ENCODE data around the gene WRNIP1. TPM values are rescaled to one million over a fixed set of nuclear protein-coding genes. Genes with fewer than 3 reads are reported as not detected.

WRNIP1 gene
- 45.9 TPM for polyA plus RNA-seq (ENCODE audit: insufficient read length)

DNA sequence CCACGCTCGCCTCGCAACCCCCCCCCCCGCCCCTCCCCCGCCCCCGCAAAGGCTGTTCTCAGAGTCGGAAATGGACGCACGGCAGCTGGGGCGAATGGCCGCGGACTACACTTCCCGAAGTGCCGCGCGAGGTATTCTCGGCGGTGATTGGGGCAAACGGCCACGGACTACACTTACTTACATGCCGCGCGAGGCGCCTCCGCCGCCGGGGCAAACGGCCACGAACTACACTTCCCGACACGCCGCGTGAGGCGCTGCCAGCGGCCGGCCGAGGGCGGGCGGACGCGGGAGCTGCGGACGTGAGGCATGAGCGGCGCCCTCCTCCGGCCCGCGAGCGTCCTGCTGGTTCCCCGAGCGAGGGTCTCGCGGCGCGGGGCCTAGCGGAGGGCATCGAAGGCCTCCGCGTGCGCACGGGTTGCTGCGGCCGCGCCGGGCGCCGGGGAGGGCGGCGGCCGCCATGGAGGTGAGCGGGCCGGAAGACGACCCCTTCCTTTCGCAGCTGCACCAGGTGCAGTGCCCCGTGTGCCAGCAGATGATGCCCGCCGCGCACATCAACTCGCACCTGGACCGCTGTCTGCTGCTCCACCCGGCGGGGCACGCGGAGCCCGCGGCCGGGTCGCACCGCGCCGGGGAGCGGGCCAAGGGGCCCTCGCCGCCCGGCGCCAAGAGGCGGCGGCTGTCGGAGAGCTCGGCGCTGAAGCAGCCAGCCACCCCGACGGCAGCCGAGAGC, at the start of gene WRNIP1:
Gene WRNIP1, plus strand, starts transcription at position 228 of the 730 bp plus-strand sequence. Its CDS starts 230 bp downstream, at position 458.
- peak; percentile 99 for DNase-seq (ENCODE audit: low read depth)

DNA sequence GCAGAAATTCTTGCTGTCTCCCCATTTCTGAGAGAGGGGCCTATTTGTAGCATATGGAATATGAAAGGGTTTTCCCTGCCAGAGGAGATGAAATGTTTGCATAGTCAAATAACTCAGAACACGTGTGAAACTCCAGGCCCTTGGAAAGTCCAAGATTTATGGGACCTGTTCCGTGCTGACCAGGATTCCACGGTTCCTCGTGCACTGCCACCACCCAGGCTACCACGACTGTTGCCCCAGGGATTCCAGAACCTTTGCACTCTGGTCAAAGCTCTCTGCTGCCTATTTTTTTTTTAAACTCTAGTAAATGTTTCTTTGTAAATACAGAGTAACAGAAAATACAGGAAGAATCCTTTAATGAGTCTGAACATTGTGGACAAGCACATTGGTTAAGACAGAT, 49.5 kb upstream of the WRNIP1 start:
- DNase-seq (ENCODE audit: low read depth) = no peak

DNA sequence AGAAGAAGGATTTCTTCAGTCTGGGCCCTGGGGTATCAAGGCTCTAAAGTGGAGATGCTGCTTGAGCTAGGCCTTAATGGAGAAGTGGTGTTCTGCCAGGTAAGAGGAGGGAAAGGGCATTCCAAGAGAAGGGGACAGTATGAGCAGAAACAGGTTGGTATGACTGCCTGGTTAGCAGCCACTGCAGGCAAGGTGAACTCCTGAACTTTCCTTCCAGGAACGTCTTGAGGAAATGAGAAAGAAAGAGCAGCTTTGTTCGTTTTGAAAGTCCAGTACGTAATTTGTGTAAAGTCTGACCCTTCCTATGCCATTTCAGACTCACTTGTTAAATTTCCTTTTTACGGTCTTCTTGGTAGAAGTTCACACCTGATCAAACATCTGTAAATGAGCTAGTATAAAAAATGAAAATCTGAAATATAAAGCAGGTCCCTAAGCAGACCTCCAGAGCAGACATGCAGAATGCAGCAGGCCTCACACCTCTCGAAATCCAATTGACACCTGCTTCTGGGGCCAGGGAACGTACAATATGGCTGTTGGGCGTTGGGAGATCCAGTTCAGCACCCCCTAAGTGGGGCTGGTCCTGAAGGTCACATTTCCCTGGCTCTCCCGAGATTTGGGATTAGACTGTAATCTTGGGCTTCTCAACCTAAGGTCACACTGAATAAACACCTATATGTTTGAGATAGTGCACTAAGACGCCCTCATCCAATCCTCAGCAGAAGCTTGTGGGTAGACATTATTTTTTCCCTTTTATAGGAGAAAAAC, 48.1 kb upstream of the WRNIP1 start:
- no peak for DNase-seq (ENCODE audit: low read depth)

DNA sequence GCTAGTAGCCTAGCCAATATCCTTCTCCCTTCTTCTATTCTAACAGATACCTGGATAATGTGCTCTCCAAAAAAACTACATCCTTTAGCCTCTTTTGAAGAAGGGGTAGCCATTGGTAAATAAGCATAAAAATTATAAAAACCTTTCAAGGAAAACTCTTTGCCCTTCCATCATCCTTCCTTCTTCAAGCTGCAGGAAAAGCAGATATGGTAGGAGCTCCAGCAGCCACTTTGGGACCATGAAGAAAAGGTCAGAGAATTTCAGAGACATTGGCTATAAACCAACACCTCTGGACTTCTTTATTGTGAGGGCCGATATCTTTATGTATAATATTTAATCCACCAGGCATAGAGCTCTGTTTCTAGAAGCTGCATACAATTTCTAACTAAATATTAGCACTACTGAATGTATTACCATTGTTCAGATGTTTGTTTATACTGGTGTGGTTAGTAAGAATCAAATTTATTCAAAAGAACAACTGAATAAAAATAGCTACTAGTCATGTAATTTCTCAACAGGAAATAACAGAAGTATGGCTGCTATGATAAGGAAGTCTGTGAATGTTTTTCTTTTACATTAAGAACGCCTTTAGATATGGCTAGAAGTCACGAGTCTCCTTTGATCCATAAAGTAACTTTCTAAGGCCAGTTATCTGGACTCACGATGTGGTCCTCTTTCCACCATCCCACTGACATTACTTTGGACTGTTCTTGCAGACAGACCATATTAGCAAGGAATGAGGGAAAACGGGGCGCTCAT, 46.7 kb upstream of the WRNIP1 start:
- no peak for DNase-seq (ENCODE audit: low read depth)

DNA sequence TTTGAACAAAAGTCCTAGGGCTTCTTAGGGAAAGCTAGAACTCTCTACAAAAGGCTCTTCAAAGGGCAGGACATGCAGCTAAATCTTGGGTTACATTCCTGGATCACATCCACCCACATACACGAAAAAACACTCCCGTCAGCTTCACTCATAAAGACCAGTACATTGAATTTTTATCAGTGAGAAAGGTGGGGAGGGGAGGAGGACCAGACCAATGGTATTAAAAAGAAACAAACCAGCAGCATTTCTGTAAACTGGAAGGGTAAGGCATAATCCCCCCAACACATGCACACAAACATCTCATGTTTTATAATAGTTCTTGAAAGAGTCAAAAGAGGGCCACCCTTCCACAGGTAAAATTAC, 46.1 kb upstream of the WRNIP1 start:
- no peak for DNase-seq (ENCODE audit: low read depth)

DNA sequence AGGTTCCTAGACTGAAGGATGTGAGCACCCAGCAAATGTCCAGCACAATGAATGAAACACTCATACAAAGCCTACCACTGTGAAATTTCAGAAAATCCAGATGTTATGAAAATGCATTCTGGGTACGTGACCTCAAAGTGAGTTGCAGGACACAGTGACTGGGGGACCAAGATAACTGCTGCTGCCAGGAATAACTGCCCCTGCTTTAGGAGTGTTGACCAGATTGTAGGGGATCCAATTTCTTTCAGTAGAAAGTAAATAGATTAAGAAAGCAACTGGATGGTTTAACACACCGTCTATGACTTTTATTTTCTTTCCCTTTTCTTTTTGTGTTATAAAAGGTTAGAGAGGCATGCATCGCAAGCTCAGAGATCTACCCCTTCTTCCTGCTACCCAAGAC, 44.0 kb upstream of the WRNIP1 start:
- DNase-seq (ENCODE audit: low read depth) = no peak

DNA sequence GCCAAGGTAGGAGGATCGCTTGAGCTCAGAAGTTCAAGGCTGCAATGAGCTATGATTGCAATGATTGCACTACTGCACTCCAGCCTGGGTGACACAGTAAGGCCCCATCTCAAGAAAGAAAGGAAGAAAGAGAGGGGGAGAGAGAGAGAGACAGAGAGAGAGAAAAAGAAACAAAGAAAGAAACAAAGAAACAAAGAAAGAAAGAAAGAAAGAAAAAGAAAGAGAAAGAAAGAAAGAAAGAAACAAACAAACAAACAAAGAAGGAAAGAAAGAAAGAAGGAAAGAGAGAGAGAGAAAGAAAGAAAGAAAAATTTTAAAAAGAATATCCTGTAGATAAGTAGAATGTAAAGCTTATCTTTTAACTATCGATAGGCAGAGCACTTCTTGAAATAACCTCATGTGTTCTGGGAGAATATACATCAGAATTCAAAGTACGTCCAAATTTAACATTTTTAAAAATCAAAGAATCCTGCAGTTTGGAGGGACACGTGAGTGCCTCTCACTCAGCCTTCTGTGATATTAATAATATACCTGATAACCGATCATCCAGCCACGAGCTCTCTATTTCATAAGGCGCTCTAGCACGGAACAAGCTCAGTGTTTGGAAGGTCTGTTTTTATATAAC, 39.7 kb upstream of the WRNIP1 start:
- DNase-seq (ENCODE audit: low read depth) = no peak

DNA sequence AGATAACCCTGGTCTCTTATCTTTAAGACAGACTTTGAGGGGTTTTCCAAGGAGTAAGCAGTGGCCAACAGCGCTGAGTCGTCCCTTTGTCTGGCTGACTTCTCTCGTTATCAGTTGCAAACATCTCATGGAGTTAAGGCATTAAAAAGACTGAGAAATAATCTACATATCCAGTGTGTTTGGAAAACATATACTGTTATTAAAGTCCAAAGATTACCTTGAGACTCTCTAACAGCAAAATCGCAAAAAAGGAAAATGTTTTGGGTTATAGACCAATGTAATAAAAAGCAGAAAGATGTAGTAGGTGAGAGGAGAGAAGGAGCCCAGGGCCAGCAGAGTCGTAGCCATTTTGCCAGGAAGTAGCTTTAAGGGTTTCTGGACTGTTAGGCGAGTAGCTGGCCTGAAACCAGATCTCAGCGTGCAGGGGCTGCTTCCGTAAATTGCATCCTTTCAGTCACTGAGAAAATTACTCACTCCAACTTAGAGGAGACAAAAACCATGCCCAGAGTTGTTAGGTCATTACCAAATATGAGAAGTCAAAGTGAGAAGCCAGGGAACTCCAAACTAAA, 39.1 kb upstream of the WRNIP1 start:
- no peak for DNase-seq (ENCODE audit: low read depth)

DNA sequence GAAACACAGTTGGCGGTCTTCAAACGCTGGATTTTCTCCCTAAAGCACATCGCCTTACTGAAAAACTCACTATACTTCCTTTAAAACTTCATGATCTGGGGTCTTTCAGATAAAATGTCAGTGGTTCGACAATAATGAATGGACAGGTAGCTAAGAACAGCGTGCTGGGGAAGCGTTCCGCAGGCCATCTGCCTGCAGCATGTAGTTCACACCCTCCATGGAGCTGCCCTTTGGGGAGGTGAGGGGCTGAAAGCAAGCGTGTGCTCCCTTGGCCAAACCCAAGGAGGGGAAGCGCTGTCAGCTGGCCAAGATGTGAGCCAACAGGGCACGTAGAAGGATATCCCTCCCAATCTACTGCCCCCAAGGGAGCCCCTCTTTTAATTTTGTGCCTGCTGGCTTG, 35.3 kb upstream of the WRNIP1 start:
- DNase-seq (ENCODE audit: low read depth) = no peak

DNA sequence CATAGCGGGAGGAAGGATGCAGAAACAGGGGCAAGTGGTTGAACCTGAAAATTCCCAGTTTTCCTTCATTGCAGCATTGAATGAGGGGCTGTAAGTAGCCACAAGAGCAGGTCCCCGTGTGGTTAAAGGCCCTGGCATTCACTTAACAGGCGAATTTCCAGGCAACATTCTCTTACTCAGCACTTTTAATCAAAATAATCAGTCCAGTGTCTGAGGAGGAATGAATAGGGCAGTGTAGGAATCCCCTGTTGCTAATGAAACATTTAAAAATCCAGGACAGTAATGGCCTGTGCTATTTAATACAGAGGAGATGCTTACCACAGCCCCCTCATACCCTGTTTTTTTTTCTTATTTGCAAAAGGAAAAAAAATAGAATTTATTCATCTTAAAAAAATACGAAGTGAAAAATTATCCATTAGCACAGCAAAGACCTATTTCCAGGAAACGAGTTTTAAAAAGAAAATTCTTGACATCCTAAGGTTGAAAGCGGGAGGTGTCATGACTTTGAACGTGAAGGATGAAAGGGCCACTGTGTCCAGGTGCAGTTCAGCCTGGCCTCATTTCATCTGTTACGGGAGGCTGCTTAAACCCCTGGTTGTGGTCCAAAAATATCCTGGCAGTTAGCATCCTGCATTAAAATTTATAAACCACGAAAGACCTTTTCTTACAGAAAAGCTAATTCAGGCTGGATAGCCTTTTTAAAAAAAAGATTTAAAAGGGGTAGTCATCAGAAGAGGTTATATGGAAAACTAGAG, 34.7 kb upstream of the WRNIP1 start:
- no peak for DNase-seq (ENCODE audit: low read depth)

DNA sequence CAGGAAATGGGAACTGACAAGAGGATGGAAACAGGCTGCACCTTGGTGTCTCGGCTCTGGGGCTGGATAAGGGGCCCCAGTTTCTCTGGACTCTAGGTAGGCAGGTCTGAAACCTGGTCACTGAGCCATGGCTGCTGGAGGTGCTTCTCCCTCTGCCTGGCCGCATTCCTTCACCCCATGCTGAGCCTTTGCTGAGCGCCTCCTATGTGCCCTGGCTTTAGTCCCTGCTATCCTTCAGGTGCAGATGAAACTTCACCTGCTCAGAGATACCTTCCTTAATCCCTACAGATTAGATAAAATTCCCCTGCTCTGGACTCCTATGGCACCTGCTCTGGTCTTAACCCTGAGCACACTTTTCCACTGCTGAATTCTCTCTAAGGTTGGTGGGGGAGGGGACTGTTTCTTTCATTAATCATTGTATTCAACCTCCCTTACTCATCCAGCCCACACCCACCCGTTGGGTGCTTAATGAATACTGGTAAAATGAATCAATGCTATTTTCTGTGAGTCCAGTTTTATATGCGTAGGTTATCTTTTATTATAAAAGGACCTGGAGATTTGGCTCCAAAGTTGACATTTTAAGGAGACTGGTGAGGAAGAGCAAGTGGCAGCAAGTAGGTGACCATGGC, 33.8 kb upstream of the WRNIP1 start:
- no peak for DNase-seq (ENCODE audit: low read depth)

DNA sequence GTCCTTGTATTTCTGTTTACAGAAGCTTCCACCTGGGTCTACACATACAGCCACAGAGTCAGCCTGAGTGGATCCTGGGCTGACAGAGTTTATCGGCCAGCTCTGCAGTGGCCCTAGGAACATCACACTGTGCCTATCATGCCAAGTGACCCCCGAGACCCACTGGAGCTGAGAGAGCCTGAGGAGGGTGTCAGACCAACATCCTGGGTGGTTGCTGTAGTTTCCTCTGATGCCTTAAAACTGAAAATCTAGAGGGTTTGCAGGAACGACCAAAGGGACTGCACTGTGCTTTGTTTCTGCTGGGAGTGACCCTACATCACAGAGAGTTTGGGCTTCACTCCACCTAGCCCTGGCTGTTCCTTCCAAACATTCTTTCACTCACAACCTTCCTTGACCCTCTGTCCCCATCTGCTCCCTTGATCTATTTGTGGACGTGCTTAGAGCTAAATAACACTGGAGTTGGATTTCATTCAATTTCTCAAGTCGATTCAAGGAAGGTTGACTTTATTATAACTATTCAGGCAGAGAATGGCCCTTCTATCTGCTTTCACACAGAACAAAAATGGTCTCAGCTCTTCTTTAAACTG, 32.6 kb upstream of the WRNIP1 start:
- no peak for DNase-seq (ENCODE audit: low read depth)

DNA sequence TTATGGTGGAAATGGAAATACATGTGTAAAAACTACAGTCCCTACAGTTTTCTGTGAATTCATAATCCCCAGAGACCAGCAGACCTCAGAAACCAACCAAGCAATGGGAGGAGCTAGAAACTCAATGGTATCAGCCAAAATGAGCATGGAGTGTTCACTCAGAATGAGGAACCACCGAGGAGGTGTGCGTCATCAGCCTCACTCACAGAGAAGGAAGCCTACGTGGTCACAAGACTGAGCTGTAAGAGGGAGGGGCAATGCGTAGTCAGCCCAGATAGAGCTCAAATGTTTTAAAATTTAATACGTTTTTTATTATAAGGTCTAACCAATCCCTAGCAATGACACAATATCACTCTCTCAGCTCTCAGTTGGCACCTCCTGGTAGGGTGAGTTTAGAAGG, 31.9 kb upstream of the WRNIP1 start:
- peak; percentile 39 for DNase-seq (ENCODE audit: low read depth)

DNA sequence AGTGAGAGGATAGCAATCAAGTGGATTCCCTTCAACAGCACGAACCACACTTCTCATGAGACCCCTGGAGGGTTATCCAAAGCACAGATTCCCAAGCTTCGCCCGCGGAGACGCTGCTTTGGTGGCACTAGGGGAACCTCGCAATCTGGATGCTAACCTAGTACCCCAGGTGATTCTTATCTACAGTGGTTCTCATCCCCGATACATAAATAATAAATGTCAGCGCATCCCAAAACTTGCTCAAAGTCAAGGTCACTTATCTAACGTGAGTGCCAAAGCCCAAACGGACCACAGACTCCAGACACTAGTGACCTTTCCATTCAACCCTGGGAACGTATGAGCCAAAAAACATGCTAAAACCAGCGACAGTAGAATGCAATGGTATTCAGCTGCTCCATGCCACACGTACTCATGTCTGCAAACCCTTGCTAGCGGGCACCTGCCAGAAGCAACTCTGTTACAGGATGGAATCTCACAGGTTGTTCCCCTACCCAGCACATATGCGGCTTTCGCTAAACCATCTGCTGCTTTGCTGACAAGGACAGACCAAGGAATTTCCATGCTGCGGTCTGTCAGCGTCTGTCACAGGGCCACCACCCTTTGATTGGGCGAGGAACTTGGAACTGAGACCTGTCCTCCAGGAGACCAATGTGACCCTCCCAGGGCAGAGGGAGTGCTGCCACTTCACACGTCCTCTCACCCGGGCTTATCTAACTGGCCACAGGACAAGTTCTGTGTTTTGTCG, 31.3 kb upstream of the WRNIP1 start:
- no peak for DNase-seq (ENCODE audit: low read depth)

DNA sequence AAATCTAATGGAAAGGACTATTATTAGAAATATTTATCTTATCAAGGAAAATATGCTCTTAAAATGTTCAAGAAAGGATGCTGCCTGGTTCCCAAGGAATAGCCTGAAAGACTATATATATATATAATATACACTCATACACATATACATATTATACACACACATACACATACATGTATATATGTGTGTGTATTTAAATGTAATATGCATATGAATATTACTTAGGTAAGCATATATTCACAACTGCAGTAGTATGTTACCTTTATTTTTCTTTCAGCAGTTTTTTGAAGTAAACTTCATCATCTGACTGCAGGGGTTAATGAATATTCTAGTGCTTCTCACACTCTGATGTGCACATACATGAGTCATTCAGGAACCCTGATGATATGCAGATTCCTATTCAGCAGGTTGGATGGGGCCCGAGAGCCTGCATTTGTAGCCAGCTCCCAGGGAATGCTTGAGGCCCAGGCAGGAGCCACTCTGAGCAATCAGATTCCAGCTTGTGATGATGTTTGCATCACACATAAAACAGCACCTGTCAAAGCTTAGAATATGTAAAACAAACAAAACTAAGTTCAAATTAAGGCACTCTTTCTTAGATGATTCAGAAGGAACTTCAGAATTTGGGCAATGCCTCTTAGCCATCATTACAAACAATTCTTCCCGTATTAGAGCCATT, 30.6 kb upstream of the WRNIP1 start:
- DNase-seq (ENCODE audit: low read depth) = no peak

DNA sequence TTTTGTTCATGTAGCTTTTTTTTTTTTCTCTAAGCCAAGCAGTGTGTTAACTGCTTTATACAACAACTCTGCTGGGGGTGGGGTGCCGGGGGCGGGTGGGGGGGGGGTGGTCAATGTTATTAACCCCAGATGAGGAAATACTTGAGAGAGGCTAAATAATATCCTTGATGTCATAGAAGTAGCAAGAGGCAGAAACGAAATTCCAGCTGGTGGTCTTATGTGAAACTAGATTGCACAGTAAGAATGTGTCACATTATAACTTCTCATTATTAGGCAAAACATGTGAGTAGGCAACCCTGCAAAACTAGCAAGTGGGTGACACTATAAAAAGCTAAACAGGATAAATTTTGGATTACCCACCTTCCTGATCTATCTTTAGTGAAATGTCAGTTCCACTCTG, 27.3 kb upstream of the WRNIP1 start:
- no peak for DNase-seq (ENCODE audit: low read depth)

DNA sequence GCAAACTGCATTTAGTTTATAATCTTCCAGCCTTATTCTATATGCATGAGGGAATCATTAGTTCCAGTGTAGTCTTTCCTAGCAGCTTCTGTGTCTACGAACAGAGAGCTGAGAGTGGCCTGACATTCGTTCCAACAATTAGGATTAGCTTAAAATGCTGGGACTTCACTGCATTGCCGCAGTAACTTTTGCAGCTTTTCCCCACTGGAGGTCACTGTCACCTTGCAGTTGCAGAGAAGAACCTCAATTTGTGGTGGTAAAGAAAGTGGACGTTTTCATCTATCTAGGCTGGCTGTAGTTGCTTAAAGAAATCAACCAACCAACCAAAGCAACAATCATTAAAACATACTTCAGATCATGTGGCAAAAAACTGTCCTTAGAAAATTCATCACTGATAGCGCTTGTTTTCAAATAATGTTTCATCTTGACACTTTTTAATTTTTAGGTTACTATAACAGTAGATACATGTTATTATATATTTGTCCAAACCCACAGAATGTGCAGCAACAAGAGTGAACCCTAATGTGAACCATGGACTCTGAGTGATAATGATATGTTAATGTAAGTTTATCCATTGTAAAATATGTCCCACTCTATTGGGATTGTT, 26.7 kb upstream of the WRNIP1 start:
- DNase-seq (ENCODE audit: low read depth) = peak; percentile 28

DNA sequence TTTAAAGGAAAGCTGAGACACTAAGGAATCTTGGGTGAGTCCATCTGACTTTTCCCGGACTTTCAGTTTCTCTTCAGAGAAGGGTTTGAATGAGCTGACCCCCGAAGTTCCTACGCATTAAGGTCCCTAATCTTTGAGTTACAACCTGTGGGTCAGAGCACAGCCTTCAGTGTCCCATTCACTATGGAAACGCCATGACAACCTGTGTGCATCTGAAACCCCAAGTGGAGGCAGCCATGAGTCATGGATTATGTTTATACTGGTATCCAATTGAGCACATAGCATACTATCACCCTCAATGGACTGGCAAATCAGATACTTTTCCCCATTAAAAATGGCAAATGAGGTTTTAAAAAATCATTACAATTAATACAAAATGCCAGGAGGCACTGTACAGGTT, 25.9 kb upstream of the WRNIP1 start:
- DNase-seq (ENCODE audit: low read depth) = no peak
